Pancreas (tissue), 10 donors: ENCODE results near the gene SFXN3. TPM values are rescaled to one million over a fixed set of nuclear protein-coding genes. Genes with fewer than 3 reads are reported as not detected.

Experiments used
- ATAC-seq, 4 donors: fragments of 200-7000 bp; cut with Tn5 transposase; one replicate each; pipeline versions ENCODE4 v1.8.0 to v1.9.1; 2020; ENCODE audit warnings: mild to moderate bottlenecking in 4 of 4, moderate library complexity in 4 of 4
- DNase-seq, 6 donors: peaks; one replicate each; pipeline ENCODE4 v3.0.0-alpha.2; 2020
- FAIRE-seq: peaks from 2 replicates; lab custom pipeline; 2012; peaks lifted over from hg19 to GRCh38; lab: Jason Lieb, UNC
- H3K27ac ChIP-seq, 4 donors: fragments of 200-600 bp; sonication (generic); 1 replicate in 3 of 4; 2 replicates in 1 of 4; pipeline versions ENCODE4 v1.5.0 to v1.8.0; 2020
- H3K27me3 ChIP-seq, 4 donors: fragments of 200-600 bp; one replicate each; pipeline ENCODE4 v1.8.0; 2021
- H3K36me3 ChIP-seq, 3 donors: fragments of 200-600 bp; sonication (generic) in 1 of 3; one replicate each; pipeline versions ENCODE4 v1.5.0 to v1.8.0; 2020 to 2021
- H3K4me1 ChIP-seq, 3 donors: fragments of 200-600 bp; one replicate each; pipeline ENCODE4 v1.8.0; 2021
- H3K4me3 ChIP-seq, 4 donors: fragments of 200-600 bp; sonication (generic) in 2 of 4; one replicate each; pipeline versions ENCODE4 v1.5.0 to v1.8.0; 2020 to 2021
- H3K9me3 ChIP-seq, 4 donors: fragments of 200-600 bp; one replicate each; pipeline ENCODE4 v1.8.0; 2021
- CTCF ChIP-seq, 4 donors: fragments of 200-600 bp; sonication (generic) in 3 of 4; IDR thresholded peaks; one replicate each; pipeline versions ENCODE4 v1.5.0 to v1.8.0; 2021; ENCODE audit warnings: antibody characterized with exemption in 4 of 4
- WGBS, 2 donors: extraction: QIAGEN DNeasy Blood & Tissue Kit; methylation state at CpG; one replicate each; pipeline ENCODE4 v1.1.7; 2013; 5-methylcytosine and 5-hydroxymethylcytosine counted together
- intact Hi-C, 3 donors: fragments of 100-400 bp; cut with DNase I; formaldehyde crosslinking; loops; one replicate each; pipeline versions ENCODE4 v1.11.1 to v1.14.2; 2022
- polyA plus RNA-seq, 2 donors: library from polyadenylated mRNA; stranded (reverse); fragments of 200-250 nt; gene quantifications; one replicate each; pipeline ENCODE4 v1.2.3, GENCODE V29; 2013
- total RNA-seq, 6 donors: library from RNA; stranded (reverse); fragmentation: NEBNext Ultra II Directional in 4 of 6; extraction: Animal tissue kit (Norgen Biotek cat#: 25700) in 4 of 6; gene quantifications; one replicate each; pipeline versions ENCODE4 v1.2.1 to v1.2.4, GENCODE V29; 2021 to 2023
- donor health status: healthy with polysubstance abuse.
- donor health status: DM: no; HTN: no; CAD: no; lungs with moderate emphysema.
- donor health status: DM: no; HTN: no; CAD: no.
- donor health status: control.
- donor health status: control.
- donor health status: Bipolar disorder and iron deficiency.
- donor health status: DM: yes; HTN: yes; CAD: no.
- donor health status: DM: no; HTN: no; CAD: no.
- donor health status: DM: no; HTN: no; CAD: no.
- donor health status: DM: yes; HTN: yes; CAD: no.

SFXN3 gene
- total and polyA plus RNA-seq, 8 donors: 8.2 to 33.5 (median 16.4) TPM

- FAIRE-seq: no peak
- intact Hi-C loops: no loop called here
- 20 to 22% methylated on average over 45 of the region's 45 CpGs for WGBS, 2 donors
- H3K36me3 ChIP-seq: no peaks in the 10 kb centered on the region
- ATAC-seq: peak; percentile 71 to 87 (median 82)
- no peak overlapping the region for H3K4me3 ChIP-seq
- H3K4me1 ChIP-seq: no peaks in the 10 kb centered on the region
- peak; percentile 65 to 94 (median 86) for DNase-seq
- peak; percentile 35 to 70 (median 60) for TF ChIP-seq CTCF (IDR thresholded peaks at IDR 0.05)
- H3K9me3 ChIP-seq: no peaks in the 10 kb centered on the region
- H3K27ac ChIP-seq: no peak overlapping the region
- no peaks in the 10 kb centered on the region for H3K27me3 ChIP-seq
Measured at GRCh38 chr10:101018600-101019439, 12.2 kb upstream of the SFXN3 start.

GRCh38 chr10:101019440-101019703 is 11.7 kb upstream of the SFXN3 start:
- DNase-seq (no peak), FAIRE-seq (no peak), ATAC-seq (no peak)
- WGBS, 2 donors: 48 to 51% methylated on average over 2 of the region's 2 CpGs
- Histone ChIP-seq H3K9me3 (no peaks in the 10 kb centered on the region), H3K4me1 (no peaks in the 10 kb centered on the region), H3K36me3 (no peaks in the 10 kb centered on the region), H3K27me3 (no peaks in the 10 kb centered on the region), H3K27ac (no peak overlapping the region), H3K4me3 (no peak overlapping the region)
- intact Hi-C loops: no loop called here
- TF ChIP-seq CTCF (IDR thresholded peaks at IDR 0.05): no peak

GRCh38 chr10:101020427-101021075 is 10.5 kb upstream of the SFXN3 start:
- TF ChIP-seq CTCF (IDR thresholded peaks at IDR 0.05): no peak
- Histone ChIP-seq H3K9me3 (no peaks in the 10 kb centered on the region), H3K4me3 (no peak overlapping the region), H3K36me3 (no peaks in the 10 kb centered on the region), H3K4me1 (no peaks in the 10 kb centered on the region), H3K27me3 (no peaks in the 10 kb centered on the region), H3K27ac (no peak overlapping the region)
- 76 to 82% methylated on average over 10 of the region's 10 CpGs for WGBS, 2 donors
- intact Hi-C loops: no loop called here
- FAIRE-seq (no peak), ATAC-seq (no peak), DNase-seq (no peak)

GRCh38 chr10:101021239-101021638 is 9.8 kb upstream of the SFXN3 start:
- no peak for ATAC-seq
- WGBS, 2 donors: 69 to 83% methylated on average over 4 of the region's 4 CpGs
- H3K27me3 ChIP-seq: no peaks in the 10 kb centered on the region
- H3K9me3 ChIP-seq: no peaks in the 10 kb centered on the region
- intact Hi-C loops: no loop called here
- H3K27ac ChIP-seq: no peak overlapping the region
- H3K4me3 ChIP-seq: no peak overlapping the region
- FAIRE-seq: no peak
- TF ChIP-seq CTCF (IDR thresholded peaks at IDR 0.05): no peak
- H3K4me1 ChIP-seq: no peaks in the 10 kb centered on the region
- DNase-seq: peak in 1 of 6 donors; percentile 10
- no peaks in the 10 kb centered on the region for H3K36me3 ChIP-seq
